ENCODE data around the gene MAPKAPK5.

DNA sequence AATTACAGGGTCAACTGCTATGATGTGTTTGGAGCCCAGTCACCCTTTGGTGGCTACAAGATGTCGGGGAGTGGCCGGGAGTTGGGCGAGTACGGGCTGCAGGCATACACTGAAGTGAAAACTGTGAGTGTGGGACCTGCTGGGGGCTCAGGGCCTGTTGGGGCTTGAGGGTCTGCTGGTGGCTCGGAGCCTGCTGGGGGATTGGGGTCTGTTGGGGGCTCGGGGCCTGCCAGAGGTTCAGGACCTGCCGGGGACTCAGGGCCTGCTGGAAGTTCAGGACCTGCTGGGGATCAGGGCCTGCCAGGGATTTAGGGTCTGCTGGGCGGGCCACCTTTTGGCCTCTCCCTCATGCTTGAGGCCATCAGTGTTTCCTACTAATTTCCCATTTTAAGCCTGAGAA lies 38.2 kb upstream of the MAPKAPK5 start:
- TF ChIP-seq CTCF (IDR thresholded peaks at IDR 0.05; ENCODE audit: low read depth, low read length) (no peak), MYC (IDR thresholded peaks at IDR 0.05; ENCODE audit: low read depth, low read length) (no peak), POLR2A (IDR thresholded peaks at IDR 0.05; ENCODE audit: extremely low read depth, insufficient read length) (no peak)
